Amniotic stem cell (primary cell): ENCODE measurements around the gene GSTT4.
"Not testable (repeated sequence)": the region's sequence is repeated elsewhere in the genome, so short reads cannot be mapped to it uniquely, and the experiment has no call there.

Experiments
- DNase-seq: peaks from one replicate; lab custom pipeline; 2025; lab: John Stamatoyannopoulos, UW

Gene GSTT4

GRCh38 chr22:23989583-23990244 is 15.5 kb downstream of the GSTT4 start:
- DNase-seq: not testable (repeated sequence)

GRCh38 chr22:23986538-23987178 is 18.6 kb downstream of the GSTT4 start:
- not testable (repeated sequence) for DNase-seq

- DNase-seq: not testable (repeated sequence)
These were observed 19.2 kb downstream of the GSTT4 start for GRCh38 chr22:23986089-23986488.

- no peak for DNase-seq
These were observed 20.8 kb downstream of the GSTT4 start for GRCh38 chr22:23984430-23984829.

DNA sequence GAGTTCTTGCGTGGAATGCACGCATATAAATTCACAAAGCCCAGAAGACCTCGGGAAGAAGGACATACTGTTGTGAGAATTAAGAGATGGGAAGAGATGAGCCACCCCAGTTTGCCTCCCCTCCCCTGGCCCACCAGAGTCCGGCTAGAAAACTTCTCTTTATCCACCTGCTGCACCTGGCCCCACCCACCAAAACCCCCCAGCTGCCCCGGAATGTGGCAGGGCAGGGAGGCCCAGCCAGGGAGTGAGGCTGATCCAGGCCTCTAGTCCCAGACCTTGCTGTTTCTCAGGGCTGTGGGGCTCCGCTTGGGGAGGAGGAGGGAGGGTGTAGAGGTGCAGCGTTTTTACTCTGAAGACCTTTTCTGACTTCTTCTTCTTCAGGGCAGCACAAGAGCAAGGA is 24.7 kb downstream of the GSTT4 start:
- not testable (repeated sequence) for DNase-seq

- DNase-seq: not testable (repeated sequence)
These were observed 25.6 kb downstream of the GSTT4 start, which contains the start of gene GSTT2 for GRCh38 chr22:23979557-23980240. Gene GSTT2 (plus strand): TSS chr22:23980134.

DNA sequence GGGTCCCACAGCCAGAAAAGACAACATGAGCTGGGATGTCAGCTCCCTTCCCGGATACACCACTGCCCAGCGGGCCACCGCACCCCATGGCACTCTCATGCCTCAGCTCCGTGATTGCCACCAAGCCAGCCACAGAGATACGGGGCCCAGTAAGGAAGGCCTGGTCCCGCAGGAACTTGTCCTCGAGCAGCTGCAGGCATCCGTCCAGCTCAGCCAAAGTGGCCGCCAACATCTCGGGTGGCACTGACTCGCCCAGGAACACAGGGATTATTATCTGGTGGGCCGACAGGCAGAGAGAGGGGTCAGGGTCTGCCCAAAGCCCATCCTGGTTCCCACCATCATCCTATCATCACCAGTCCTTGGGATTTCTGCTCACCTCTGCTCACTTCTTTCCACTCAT is 27.9 kb downstream of the GSTT4 start:
- not testable (repeated sequence) for DNase-seq

DNA sequence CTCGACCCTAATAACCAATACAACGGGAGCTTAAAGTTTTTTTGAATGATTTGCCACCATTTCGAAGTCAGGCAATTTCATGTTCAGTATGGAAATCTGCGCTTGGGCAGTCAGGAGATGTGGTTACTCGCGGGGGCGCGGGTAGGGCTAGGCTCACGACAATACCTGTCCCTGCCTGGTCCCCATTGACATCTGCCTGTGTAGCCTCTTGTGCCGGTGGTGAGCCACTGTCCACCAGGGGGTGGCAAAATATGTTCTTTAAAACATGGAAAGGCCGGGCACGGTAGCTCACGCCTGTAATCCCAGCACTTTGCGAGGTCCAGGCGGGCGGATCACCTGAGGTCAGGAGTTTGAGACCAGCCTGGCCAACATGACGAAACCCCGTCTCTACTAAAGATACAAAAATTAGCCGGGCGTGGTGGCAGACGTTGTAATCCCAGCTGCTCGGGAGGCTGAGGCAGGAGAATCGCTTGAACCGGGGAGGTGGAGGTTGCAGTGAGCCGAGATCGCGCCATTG is 30.4 kb downstream of the GSTT4 start:
- not testable (repeated sequence) for DNase-seq

GRCh38 chr22:23974345-23974744 is 30.9 kb downstream of the GSTT4 start, which contains the start of gene DDT:
Gene DDT (minus strand): TSS chr22:23974441. CDS start chr22:23974414, 27 bp downstream.
- DNase-seq: not testable (repeated sequence)

GRCh38 chr22:23971927-23972326 is 33.3 kb downstream of the GSTT4 start:
- not testable (repeated sequence) for DNase-seq

DNA sequence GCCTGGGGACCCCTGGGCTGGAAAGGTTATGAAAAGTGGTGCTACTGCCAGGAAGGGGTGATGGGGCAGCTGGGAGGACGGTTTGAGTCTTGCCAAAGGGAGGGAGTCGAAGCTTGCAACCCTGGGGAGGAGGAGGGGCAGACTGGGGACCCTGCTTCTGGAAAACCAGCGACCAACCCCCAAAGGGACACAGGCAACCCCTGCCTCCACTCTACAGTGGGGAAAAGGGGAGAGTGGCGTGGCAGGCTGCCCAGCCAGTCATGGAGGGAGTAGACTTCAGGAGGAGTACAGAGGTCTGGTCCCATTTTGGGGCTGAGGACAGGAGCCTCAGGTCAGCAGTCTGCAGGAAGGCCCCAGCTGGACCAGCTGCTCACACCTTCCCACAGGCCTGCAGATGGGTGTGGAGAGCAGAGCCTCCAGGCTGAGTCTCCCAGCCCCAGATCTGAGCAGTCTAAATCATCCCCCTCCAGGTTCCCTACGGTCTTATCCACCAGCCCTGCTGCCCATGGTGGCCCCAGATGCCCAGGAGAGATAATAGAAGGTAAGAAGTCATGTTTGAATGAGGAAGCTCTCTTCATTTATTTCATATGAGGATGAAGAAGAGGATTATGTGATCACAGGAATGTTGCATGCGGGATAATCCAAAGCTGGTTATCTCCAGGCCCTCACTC is 34.3 kb downstream of the GSTT4 start:
- no peak for DNase-seq

DNA sequence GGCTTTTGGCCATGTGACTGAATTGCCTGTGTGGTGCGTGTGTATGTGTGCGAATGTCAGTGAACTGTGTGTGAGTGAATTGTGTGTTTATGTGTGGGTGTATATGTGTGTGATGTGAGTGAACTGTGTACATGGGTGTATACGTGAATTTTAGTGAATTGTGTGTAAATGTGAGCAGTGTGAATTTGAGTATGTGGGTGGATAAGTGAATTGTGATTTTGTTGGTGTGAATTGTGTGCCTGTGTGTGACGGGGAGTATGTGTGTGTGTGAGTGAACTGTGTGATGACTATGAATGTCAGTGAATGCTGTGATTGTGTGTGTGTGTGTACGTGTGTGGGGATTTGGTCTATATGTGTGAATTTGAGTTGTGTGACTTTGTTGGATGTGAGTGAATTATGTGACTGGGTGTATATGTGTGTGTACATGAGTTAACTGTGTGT is 35.0 kb downstream of the GSTT4 start:
- DNase-seq: no peak

DNA sequence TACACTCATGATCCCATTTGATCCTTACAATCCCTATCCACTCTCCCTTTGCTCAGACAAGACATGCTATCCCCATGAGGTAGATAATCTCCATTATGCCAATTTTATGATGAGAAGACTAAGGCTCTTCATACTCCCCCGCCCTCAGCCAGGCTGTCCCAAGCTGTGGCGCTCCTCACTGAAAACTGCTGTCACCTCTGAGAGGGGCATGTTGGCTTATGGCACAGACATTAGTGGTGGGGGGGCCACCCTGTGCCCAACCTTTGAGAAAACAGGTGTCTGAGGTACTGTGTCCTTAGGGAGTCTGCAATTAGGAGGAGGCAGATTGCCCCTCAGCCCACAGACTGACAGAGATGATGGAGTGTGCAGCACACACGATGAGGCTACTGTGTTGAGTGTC is 36.2 kb downstream of the GSTT4 start:
- no peak for DNase-seq

DNA sequence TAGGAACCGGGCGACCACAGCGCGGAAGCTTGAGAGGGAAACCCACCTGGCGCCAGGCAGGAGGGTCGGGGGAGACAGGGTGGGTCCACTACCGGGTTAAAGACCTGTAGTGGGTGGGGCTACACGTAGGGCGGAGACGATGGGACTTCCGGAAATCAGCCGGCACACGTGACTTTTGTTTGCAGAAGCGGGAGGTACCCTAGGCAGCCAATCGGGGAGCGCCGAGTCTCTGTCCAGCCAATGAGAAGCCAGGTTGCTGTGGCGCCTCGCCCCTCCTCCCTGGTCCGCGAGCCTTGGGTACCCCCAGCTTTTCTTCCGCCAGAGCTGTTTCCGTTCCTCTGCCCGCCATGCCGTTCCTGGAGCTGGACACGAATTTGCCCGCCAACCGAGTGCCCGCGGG is 38.7 kb downstream of the GSTT4 start, which contains the start of gene DDTL:
DDTL (plus strand) TSS at position 321 of the 400 bp plus-strand sequence; CDS start at position 348, 27 bp downstream.
- DNase-seq: not testable (repeated sequence)

- not testable (repeated sequence) for DNase-seq
These were observed 39.2 kb downstream of the GSTT4 start for GRCh38 chr22:23966094-23966493.

DNA sequence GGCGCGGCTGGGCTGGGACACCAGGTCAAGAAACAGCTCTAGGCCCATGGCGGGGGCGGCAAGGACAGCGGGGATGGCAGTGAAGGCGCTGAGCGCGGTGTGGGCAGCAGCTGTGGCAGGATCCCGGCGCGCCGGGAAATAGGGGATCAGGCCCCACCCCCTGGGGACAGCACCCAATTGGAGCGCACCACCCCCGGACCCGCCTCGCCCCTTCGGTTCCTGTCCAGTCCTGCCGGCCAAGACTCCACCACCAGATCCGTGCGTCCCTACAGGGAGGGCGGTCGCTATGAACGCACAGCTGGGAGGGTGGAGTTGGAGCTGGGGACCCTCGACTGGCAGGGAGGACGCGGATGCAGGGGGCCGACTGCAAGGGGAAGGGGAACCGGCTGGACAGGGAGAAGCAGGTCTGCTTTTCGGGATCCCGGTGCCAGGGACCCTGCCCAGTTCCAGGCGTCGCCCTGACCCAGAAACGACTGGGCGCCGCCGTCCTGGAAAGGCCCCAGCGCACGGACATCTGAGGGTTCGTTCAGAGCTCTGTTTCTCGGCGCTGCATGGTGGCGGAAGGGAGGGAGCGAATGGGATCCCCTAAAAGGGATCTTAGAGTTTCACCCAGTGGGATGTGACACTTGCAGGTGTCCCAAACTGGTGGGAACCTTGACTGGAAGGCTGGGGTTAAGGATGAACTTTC is 44.0 kb downstream of the GSTT4 start, which contains the start of gene GSTT2B:
GSTT2B (minus strand) TSS at position 112 of the 688 bp plus-strand sequence; CDS start at position 48, 64 bp downstream.
- DNase-seq: not testable (repeated sequence)

DNA sequence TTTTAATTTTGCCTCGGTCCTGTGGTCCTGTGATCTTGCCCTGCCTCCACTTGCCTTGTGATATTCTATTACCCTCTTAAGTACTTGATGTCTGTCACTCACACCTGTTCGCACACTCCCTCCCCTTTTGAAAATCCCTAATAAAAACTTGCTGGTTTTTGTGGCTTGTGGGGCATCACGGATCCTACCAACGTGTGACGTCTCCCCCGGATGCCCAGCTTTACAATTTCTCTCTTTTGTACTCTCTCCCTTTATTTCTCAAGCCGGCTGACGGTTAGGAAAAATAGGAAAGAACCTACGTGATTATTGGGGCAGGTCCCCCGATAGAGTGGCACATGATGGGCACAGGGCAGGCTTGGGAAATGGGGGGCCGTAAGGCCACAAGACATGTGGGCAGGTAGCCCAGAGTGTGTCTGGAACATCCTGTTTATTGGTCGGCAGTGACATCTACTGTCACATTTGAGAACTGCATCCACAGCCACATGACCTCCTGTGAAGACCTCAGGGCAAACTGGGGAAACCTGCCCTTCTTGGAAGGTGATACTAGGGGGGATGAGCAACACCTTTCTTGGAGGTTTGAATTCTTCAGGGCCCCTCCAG is 48.9 kb downstream of the GSTT4 start:
- DNase-seq: peak; percentile 12

DNA sequence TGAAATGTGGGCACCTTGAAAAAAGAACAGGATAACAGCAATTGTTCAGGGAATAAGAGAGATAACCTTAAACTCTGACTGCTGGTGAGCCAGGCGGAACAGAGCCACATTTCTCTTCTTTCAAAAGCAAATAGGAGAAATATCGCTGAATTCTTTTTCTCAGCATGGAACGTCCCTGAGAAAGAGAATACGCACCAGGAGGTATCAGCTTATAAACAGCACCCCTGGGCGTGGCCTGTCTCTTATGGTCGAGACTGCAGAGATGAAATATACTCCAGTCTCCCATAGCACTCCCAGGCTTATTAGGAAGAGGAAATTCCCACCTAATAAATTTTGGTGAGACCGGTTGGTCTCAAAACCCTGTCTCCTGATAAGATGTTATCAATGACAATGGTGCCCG is 49.4 kb downstream of the GSTT4 start:
- not testable (repeated sequence) for DNase-seq

DNA sequence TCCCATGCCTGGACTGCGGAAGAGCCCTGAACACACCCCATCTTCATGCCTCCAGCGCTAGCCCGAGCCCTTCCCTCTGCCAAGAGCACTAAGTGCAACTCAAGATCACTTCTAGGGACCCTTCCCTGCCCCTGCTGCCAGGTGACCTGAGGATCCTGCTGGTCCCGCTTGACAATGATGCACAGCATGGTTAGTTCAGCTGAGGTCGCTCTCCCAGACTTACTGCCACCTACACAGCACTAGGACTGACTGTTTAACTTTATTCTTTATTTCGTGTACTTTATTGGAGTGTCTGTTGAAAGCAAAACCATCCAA is 50.3 kb downstream of the GSTT4 start:
- DNase-seq: not testable (repeated sequence)

DNA sequence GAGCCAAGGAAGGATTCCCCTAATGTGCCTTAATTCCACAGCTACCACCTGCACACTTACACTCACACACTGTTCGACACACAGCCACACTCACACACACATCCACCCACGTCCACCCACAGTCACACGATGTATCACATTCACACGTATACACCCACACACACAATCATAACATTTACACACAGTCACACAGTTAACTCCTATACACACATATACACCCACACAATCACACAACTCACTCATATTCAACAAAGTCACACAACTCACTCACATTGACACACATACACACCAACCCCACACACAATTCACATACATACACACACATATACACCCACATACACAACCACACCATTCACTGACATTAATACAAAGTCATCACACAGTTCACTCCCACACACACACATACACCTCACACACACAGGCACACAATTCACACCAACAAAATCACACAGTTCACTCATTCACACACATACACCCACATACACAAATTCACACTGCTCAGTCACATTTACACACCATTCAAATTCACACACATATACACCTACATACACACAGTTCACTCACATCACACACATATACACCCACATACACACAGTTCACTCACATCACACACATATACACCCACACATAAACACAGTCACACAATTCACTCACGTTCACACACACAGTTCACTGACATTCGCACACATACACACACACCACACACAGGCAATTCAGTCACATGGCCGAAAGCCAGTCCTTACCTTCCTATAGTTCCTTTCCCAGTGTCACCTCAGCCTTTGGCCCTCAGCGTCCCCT is 50.9 kb downstream of the GSTT4 start:
- not testable (repeated sequence) for DNase-seq
